GM12801 (cell line): ENCODE measurements around the gene HDAC9.

Experiments used
- TF ChIP-seq, protein P1 (sequence below): IDR thresholded peaks from one replicate; pipeline ENCODE4 v1.5.1; 2011; ENCODE audit warnings: control low read depth; ENCODE audit not compliant: insufficient read length; ENCODE audit errors: extremely low read depth

The HDAC9 gene

DNA sequence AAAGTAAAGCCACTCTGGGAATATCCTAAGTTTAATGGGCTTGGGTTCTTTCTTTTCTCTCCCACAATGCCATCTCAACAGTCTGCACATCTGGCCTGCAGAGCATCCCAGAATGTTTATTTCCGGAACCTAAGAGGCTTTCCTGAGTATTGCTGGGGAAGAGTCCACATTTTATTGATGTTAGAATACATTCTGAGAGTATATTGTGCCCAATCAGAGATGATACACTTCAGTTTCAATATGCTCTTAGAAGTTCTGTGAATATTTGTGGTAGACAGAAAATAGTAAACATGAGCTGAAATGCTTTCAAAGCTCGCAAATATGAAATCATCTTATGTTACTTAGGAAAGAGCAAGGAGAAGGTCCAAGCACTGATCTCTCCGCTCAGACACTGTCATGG, 421.3 kb downstream of the HDAC9 start:
- TF ChIP-seq, protein P1, sequence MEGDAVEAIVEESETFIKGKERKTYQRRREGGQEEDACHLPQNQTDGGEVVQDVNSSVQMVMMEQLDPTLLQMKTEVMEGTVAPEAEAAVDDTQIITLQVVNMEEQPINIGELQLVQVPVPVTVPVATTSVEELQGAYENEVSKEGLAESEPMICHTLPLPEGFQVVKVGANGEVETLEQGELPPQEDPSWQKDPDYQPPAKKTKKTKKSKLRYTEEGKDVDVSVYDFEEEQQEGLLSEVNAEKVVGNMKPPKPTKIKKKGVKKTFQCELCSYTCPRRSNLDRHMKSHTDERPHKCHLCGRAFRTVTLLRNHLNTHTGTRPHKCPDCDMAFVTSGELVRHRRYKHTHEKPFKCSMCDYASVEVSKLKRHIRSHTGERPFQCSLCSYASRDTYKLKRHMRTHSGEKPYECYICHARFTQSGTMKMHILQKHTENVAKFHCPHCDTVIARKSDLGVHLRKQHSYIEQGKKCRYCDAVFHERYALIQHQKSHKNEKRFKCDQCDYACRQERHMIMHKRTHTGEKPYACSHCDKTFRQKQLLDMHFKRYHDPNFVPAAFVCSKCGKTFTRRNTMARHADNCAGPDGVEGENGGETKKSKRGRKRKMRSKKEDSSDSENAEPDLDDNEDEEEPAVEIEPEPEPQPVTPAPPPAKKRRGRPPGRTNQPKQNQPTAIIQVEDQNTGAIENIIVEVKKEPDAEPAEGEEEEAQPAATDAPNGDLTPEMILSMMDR, result no peak

DNA sequence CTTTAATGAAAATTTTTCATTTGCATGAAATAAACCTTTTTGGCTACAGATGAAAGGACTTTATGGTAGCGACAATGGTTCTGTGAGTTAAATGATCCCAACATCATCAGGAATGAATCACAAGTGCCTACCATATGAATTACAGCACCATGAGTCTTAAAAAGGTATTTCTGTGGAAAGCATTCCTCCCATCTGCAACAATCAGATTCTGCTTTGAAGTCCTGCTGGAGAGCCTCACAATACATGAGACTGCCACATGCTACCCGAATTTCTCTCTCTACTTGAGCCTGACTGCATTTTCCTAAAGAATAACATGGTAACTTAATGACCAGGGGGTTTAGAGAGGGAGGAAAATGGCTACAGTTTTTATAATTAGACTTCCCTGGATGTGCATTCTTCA, 431.6 kb downstream of the HDAC9 start:
- TF ChIP-seq, protein P1, result no peak

DNA sequence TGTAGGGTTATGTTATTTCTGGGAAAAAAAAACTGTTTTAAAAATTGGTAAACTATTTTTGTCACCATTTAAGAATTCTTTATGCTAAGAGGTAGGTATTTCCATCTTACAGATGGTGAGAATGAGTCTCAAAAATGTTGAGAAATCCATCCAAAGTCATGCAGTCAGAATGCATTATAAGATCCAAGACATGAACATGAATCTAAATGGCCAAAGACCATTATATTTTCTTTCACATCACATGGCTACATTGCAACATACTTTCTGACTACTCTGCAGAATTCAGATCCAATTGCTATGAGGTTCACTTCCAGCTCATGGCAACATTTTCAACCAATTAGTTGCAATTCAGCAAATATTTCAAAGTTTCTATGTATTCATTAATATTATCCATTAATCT, 440.7 kb downstream of the HDAC9 start:
- TF ChIP-seq, protein P1, result no peak

- TF ChIP-seq, protein P1, result no peak
Observed at GRCh38 chr7:18939771-18940592, 444.4 kb downstream of the HDAC9 start.

DNA sequence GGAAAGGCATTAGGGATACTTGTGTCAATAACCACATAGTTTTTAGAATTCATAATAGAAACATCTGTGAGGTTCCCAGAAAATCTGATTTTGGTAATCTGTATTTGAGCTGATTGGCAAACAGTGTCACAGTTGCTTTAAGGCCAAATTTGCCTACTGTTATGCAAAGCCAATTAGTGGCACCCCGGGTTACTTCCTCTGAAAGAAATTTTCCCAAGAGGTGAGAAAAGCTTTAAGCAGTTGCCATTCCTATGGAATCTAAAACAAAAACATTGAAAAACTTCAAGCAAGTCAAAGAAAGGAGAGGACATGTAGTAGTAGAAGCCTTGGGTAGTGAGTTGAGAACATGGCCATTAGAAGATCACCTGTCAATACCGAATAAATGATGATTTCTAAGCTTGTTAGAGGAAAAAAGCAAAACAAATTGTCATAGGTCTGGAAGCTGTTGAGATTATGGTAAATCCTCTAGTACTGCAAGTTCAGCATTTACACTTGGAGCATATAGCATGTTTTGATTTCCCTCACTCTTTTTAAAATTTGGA, 445.1 kb downstream of the HDAC9 start:
- TF ChIP-seq, protein P1, result no peak

DNA sequence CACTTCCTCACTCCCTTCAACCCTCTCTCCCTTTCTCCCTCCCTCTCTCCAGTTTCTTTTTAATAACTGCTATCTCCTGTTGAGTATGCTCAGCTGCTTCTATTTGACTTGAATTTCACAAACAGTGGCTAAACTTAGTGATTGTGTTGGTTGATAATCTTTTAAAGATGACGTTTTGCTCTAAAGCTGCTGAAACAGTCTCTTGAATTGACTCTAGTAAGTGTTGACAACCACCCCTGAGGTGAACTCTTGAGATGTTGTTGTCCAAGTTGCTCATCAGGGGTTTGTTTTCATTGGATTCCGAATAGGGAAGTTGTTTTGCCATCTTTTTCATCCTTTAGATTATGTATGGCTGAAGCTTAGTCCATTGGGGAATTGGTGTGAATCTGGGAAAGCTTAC, 445.7 kb downstream of the HDAC9 start:
- TF ChIP-seq, protein P1, result no peak

GRCh38 chr7:18948521-18948920, 453.0 kb downstream of the HDAC9 start:
- TF ChIP-seq, protein P1, result no peak
